NK-92 treated with Interleukin-12 subunit alpha and Interleukin-12 subunit beta, amount 100 ng/mL, for 24 hours (cell line): ENCODE measurements around the gene KIAA0930.
A peak's percentile ranks its signal among the peaks of the same experiment; 100 is the strongest.

Experiments
- DNase-seq: peaks from one replicate; lab custom pipeline; 2025; lab: John Stamatoyannopoulos, UW

Gene KIAA0930

DNA sequence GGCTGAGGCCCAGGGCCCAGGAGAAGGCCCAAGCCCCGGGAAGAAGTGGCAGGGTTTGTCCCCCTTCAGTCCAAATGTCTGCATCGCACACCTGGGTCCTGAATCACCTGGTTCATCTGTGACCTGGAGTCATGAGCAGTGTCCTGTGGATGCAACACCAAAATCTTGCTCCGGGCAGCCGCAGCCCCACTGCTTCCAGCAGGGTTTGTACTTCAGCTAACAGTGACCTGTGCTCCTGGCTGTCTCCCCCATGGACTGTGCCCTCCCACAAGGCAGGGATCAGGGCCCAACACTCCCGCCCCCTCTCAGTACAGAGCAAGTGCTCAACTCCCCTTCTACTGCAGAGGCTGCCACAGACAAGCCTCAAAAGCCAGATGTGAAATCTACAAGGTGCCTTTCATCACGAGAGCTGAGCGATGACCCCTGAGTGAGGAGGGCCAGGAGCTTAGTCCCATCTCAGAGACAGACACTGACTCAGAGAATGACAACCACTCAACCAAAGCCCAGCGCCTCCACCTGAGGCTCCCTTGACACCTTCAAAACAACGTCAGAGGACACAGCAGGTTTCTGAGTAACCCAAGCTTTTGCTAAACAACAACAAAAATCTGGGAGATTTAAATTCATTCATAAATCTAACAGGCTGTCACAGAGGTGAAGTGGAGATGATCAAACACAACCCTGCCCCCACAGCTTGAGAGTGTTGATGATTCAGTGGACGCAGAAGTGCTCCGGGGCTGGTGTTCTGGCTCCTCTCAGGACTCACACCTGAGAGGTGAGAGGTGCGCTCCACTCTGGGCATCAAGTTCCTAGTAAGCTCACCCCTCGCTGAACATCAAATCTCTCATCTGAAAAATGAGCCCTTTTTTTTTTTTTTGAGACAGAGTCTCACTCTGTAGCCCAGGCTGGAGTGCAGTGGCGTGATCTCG, 3.4 kb downstream of the KIAA0930 start:
- no peak for DNase-seq

DNA sequence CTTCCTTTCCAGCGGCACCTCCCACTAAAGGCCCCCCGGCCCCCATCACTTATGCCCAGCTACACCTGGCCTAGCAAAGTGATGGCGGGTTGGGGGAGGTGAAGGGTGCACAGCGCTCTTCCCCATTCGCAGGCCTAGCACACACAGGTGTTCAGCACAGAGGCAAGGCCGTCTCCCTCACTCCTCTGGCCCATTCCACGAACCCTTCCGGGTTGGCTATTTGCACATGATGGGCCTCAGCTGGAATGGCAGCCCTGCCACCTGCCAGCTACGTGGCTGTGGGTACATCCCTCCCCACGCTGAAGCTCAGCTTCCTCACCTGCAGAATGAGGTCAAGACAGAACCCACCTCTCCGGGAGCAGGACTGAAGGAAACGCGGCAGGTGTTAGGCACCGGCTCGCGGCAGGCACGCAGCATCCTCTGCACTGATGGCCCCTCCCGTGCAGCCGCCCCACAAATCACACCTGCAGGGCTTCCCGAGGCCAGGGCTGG, 4.8 kb downstream of the KIAA0930 start:
- DNase-seq, result no peak

DNA sequence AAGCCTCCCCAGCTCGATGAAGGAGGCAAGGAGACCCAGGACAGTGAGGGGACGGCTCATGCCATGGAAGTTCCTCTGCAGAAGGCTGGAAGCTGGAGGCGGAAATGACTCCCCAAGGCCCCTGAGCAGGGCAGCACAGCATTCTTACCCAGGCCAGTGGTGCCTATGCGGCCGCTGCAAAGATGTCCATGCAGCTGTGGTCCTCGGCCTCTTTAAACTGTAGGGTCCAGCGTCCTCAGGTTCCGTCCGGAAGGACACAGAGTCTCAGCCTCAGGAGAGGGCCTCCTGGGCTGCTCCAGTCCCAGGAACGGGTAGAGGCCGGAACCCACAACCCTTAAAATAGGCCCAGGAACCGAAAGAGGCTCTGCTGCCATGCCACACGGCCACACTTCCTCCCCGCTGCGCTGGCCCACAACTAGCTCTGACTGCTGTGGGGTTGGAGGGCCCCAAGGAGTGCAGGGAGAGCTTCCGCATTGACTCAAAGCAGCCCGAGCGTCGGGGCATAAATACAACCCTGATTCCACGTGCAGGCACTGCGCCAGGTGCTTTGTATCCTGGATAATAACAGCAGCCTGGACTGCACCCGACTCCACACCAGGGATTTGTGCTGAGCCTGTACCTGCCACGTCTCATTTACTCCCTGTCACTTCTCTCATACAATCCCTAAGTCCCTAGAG, 5.5 kb downstream of the KIAA0930 start:
- DNase-seq, result no peak

DNA sequence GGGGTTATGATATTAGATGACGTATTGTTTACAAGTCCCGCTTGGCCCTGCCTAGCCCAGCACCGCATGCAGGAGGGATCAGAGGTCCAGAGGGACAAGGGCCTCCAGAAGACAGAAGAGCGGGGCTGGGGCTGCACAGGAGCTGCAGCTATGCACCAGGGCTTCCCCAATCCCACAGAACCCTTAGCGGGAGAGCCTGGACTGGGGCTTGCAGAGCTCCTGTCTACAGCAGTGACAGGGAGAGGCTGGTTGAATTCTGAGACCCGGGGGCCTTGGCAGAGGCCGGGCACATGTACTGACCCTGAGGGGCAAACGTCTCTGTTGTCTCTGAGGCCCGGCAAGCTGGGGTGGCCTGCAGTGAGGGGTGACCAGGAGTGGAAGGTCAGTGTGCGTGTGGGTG, 6.9 kb downstream of the KIAA0930 start:
- DNase-seq, result no peak

DNA sequence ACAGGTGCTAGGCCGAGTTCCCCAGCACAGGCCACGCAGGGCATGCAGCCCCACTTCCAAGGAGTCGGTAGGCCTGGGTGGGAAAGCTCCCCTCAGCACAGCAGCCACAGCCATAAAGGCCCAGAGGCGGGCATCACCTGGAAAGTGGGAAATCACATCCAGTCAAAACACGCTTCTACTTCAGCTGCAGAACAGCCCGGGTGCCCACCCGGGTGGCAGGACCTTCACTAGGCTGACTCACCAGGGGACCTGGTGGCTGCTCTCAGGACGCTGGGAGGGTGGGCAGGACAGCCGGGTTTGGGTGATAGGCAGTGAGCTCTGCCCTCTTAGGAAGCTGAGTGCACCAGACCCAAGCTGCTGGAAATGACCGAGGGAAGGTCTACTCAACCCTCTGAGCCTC, 7.3 kb downstream of the KIAA0930 start:
- DNase-seq, result no peak

DNA sequence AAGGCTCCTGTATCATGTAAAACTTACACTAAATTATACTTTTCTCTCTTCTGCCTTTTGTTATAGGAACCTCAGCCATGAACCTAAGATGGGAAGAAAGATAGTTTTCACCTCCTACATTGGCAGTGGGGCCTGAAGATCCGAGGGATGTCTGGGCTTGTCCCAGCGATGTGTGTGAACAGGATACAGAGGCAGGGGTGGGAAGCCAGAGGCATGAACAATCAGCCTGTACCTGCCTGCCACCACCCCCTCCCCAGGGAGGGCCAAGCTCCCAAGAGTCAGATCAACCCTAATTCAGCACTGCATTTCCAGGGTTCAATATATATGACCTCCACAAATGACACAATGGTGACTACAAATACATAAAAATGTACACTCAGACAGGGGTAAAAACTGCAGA, 9.4 kb downstream of the KIAA0930 start:
- no peak for DNase-seq

DNA sequence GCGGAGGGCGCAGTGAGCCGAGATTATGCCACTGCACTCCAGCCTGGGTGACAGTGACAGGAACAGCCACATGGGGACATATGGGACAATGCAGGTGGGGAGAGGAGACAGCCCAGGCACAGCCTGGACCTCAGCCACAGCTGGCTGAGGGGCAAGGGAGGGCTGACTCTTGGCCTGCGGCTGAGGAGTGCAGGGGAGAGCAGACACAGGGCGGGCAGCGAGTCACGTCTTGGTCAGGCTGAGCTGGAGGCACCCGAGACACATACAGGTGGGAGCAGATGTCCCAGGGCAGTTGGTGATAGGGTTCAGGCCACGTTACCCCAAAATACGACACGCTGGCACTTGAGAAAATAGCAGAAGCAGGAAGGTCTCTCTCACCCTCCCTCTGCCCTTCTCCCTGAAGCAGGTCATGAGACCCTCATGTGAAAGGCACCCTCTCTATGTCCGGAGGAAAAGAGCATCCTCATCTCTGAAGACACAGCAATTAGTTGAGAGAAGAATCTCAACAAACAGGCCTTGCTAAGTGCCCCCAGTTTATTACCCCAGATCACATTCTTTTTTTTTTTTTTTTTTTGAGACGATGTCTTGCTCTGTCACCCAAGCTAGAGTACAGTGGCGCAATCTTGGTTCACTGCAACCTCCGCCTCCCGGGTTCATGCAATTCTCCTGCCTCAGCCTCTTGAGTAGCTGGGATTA, 10.5 kb downstream of the KIAA0930 start:
- DNase-seq, result no peak

DNA sequence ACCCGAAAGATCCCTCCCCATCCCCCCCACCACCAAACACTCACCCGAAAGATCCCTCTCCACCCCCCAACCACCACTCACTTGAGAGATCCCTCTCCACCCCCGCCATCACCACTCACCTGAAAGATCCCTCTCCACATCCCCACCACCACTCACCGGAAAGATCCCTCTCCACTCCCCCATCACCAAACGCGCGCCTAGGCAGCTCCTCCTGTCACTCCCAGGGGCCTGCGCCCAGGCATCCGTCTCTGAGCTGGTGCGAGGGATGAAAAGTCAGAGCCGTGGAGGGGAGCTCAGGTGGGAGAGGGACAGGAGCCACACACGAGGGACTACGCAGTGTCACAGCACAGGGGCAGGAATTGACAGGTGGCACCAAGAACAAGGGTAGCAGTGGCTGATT, 11.5 kb downstream of the KIAA0930 start:
- no peak for DNase-seq

DNA sequence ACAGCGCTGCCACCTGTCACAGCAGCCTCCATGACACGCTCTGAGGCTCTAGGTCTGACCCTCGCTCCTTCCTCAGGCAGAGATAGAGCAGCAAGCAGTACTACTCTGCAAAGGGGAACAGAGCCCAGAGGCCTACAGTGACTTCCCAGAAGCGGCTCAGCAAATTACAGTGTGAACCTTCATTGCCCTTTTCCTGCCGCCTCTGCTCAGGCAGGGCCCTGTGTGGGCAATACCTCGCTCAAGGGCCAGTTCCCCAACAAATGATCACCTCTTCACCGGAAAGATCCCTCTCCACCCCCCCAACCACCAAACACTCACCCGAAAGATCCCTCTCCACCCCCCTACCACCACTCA, 12.3 kb downstream of the KIAA0930 start:
- DNase-seq, result no peak

DNA sequence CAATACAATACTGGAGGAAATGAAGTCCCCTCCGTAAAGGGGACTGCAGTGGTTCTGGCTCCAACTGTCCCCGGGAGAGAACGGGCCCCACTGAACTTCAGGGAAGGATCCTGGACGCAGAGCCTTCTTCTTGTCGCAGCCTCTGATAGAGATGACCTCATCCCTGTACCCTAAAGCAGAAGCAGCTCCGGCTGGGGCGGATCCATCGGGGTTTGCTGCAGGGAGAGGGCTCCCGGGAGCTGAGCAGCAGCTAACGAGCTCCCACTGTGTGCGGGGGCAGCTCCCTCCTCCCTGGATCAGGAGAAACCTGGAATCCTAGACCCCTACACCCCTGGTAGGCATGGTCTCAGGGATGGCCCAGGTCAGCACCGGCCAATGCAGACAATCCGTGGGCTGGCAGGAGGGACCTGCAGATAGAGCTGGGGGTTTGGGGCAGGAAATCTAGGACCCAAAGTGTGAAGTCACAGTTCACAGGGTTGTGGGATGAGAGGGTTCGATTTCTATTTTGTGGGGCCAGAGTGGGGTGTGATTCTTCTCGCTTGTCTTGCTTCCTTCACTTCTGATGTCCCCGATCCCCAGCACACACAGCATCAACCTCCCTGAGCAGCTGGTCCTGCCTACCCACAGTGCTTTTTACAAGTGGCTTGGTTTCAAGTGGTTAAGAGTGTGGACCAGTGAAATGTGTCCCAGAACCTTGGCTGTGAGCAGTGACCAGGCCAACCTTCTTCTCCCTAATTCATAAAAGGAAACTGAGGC, 12.9 kb downstream of the KIAA0930 start:
- DNase-seq, result no peak

DNA sequence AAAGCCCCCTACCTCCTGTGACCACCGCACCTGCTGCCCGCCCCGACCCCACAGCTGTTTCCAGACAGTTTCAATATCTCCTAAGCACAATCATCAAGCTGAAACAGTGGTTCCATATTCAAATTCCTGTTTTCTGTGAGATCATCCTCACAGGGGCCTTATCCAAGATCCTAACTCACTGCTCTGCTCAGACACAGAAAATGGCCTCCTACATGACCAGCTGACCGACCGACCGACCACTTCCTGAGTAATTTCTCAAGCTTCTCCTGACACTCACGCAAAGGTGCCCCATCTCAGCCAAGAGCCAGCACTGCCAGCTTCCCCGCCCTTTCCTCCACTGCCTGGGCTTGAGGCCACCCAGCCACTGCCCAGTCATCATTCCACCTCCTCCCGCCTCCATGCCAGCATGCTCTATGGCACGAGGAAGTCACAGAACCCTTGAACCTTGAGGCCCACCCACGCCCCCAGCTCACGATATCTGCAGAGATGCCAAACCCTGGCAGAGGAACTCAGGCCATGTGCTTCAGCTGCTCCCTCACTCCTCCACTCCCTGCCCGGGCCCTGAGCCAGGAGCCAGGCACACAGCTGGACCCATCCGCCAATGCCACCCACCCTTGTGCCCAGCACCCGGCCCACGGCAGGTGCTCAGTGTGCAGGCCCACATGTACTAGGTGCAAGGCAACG, 14.0 kb downstream of the KIAA0930 start:
- DNase-seq, result no peak

DNA sequence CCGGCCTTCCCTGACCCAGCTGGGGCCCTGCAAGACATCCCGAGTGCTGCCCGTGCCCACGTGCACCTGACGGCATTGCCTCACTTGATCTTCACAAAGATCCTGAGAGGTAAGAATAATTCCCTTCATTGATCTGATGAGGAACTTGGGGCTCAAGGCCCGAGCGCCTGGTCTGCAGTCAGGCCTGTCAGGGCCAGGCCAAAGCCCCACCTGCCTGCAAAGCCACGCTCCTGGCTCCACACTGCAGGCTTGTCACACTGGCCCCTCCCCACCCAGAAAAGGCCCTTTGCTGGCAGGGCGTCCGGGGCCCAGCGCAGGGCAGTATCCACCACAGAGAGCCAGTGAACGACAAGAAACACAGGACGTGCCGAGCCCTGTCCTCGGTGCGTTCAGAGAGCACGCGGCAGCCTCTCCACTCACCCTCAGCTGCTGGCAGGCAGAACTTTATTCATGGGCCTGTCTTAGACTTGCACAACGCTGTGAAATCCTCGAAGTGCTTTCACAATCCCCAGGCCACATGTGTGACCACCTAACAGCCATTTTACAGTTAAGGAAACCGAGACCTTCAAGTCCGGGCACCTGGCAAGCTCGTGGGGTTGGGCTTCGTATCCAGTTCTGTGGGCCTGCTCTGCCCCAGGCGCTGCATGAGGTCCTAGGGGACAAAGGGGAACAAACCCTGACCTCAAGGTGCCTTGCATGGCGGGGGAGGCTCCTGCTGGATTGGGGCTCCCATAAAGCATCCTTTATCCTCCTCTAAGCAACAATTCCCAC, 14.8 kb downstream of the KIAA0930 start:
- peak; percentile 53 for DNase-seq

DNA sequence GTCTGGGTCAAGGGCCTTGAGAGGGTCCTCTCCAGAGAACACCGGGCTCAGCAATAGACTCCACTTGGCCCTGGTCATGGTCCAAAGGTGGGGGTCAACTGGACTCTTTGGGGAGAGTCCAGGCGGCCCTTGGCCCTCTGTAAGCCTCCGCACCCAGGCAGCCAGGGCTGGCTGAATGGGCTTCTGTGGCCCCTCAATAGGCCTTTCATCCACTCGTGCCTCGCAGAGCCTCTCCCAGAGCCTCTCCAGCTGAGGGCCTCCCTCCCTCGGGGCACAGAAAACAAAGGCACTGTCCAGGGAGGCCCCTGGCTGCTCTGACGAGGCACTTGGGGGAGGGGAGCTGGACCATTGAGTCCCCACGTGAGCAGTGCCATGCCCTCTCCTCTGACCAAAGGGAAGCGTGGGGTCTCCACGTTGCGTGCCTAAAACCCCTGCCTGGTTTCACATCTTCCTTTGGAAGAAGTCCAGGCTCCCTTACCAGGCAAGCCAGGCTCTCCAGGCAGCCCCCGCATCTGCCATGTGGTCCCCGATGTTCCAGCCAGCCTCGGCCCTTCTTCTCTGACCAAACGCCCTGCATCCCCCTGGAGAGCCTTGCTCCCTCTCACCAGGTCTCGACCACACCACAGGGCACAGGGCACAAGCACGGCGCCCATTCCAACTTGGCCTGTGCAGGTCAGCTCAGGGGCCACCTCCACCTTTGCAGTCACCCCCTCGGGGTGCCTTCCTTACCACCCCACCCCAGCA, 15.5 kb downstream of the KIAA0930 start:
- no peak for DNase-seq

DNA sequence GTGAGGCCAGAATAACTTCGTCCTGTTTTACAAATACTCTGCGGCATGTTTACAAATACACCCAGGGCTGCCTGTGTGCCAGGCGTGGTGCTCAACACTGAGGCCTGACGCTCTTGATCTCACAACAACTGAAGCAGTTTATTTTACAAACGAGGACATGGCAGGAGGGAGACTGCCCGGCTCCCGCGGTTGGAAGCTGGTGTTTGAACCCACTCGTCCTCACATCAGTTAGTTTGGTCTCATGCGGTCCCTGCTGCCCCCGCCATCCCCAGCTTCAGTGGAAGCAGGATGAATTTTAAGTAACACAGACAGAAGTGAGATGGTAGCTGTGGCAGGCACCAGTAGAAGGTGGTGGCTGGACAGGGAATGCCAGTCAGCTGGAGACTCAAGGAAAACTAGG, 16.4 kb downstream of the KIAA0930 start:
- no peak for DNase-seq

DNA sequence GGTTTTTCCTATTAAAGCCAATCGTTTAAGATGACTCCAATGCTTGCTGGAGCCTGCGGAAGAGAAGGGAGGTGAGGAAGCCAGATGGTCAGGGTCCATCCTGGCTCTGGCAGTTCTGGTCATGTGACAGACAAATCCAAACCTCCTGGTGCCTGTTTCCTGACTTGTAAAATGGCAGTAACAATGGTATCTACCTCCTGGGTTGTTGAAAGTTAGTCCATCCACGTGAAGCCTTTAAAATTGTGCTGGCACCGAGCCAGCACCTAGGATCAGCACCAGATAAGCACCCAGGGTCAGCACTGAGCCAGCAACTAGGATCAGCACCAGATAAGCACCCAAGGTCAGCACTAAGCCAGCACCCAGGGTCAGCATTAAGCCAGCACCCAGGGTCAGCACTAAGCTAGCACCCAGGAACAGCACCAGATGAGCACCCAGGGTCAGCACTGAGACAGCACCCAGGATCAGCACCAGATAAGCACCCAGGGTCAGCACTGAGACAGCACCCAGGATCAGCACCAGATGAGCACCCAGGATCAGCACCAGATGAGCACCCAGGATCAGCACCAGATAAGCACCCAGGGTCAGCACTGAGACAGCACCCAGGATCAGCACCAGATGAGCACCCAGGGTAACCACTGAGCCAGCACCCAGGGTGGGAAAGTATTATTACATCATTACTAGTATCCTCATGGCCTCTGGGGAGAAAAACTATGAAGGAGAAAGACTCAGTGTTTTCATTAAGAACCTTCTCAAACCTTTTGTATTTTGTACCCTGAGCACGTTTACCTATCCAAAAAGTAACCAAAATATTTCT, 17.2 kb downstream of the KIAA0930 start:
- DNase-seq, result no peak

DNA sequence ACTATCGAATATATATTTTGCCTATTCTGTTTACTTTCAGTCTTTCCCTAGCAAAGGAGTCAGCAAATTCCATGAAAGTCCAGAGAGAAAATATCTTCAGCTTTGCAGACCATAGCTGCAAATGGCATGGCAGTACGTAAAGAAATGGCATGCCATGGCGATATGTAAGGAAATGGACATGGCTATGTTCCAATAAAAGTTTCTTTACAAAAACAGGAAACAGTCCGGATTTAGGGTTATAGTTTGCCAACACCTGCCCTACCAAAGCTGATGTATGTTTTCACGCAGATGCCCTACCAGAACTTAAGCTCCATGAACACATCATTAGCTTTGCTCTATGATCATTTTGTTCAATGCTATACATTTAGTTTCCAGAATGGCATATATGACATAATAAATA, 19.5 kb downstream of the KIAA0930 start:
- no peak for DNase-seq

DNA sequence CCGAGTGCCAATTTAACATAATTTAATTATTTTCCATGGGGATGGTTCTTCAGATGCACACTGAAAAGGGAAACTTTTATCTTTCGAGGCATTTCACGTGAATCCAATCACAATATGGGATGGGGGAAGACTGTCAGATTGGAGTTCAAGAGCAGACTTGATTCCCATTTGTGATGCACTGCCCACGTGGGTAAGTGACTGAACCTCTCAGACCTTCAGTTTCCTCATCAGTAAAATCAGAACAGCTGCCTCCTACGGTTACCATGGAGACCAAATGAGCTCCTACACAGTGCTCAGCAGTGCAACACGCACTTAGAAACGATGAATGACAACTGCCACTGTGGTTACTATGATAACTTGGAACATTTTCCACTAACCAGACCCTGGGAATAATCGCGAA, 21.7 kb downstream of the KIAA0930 start:
- no peak for DNase-seq

DNA sequence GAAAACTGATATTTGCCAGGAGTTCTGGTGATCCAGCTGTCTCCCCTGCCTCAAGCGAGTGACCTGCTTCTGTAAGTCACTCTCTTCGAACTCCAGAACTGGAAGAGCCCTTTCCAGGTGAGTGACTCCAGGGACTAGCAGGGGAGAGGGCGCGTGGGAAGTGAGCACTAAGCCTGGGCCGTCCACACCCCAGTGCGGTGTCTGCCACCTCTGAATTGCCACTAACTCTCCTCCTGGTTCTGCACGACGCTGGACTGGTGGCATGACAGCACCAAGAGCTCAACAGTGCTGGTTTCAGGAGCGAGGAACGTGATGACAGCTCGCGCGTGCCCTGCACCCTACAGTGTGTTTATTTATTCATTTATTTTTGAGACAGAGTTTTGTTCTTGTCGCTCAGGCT, 22.9 kb downstream of the KIAA0930 start:
- DNase-seq, result no peak

DNA sequence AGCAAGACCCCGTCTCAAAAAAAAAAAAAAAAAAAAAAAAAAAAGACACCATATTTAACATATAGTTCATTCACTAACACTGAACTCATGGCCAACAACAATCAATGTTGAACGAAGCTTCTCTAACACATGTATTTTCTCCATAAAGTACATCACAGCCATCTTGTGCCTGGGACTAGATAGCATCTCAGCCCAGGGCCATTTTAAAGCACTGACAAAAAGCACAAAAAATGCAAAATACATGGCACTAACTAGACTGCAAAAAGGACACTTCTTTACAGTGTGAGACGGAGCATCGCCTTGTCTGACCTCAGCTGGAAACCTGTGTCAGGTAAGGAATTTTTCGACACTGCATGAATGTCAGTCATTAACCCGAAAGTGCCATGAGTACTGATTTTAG, 23.3 kb downstream of the KIAA0930 start:
- no peak for DNase-seq
